ENCODE data around the gene B3GALT4.

DNA sequence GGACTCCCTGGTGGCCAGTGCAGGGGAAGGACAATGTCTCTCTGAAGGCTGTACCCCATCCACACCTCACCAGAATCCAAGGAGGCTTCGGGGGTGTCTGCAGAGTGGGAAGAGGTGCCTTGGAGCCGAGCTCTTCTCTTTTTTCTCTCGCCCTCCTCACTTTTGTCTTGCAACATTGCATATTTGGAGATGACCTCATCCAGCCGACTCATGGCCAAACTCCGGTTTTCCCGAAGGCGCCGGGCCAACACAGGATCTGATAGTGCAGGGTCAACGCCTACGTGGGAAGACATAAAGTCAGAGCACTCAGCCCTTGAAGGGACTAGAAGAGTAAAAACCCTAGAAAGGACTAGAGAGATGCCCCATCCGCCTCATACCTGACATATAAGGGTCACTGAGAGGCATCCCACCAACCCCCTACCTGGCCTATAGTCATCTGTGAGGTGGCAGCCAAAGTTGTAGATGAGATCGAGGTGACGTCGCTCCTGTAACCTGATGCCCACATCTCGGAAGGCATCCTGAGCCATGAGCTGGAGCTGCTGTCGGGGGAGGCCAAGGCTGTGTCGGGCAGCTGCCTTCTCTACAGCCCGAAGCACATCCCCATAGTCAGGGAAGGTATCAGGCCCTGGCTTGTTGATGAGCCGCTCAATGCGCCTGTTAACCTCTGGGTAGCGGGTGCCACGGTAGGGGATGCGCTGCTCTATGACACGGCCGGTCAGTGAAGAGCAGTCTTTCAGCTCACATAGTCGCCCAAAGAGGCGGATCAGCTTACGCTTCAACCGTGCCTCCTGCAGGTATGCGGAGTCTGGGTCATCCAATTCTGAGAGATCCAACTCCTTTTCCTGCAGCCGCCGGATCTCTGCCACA, 43.6 kb downstream of the B3GALT4 start:
- TF ChIP-seq, protein P1, sequence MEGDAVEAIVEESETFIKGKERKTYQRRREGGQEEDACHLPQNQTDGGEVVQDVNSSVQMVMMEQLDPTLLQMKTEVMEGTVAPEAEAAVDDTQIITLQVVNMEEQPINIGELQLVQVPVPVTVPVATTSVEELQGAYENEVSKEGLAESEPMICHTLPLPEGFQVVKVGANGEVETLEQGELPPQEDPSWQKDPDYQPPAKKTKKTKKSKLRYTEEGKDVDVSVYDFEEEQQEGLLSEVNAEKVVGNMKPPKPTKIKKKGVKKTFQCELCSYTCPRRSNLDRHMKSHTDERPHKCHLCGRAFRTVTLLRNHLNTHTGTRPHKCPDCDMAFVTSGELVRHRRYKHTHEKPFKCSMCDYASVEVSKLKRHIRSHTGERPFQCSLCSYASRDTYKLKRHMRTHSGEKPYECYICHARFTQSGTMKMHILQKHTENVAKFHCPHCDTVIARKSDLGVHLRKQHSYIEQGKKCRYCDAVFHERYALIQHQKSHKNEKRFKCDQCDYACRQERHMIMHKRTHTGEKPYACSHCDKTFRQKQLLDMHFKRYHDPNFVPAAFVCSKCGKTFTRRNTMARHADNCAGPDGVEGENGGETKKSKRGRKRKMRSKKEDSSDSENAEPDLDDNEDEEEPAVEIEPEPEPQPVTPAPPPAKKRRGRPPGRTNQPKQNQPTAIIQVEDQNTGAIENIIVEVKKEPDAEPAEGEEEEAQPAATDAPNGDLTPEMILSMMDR (IDR thresholded peaks at IDR 0.05; ENCODE audit: low read depth, low read length) = no peak
- TF ChIP-seq EZH2phosphoT487 (IDR thresholded peaks at IDR 0.05; ENCODE audit: low read depth) = no peak

All from OCI-LY3 (cell line).